Mucosa of descending colon (tissue), 3 donors: Measurements from ENCODE around the gene RGS6. TPM values are rescaled to one million over a fixed set of nuclear protein-coding genes. Genes with fewer than 3 reads are reported as not detected.

Experiments used
- ATAC-seq: fragments of 200-7000 bp; cut with Tn5 transposase; one replicate; pipeline ENCODE4 v1.9.1; 2020; ENCODE audit warnings: mild to moderate bottlenecking, moderate library complexity
- DNase-seq, 3 donors: peaks; one replicate each; pipeline ENCODE4 v3.0.0-alpha.2; 2020
- H3K36me3 ChIP-seq: fragments of 200-600 bp; one replicate; pipeline ENCODE4 v1.8.0; 2021; ENCODE audit warnings: low read depth, mild to moderate bottlenecking
- H3K4me1 ChIP-seq: fragments of 200-600 bp; one replicate; pipeline ENCODE4 v1.8.0; 2021; ENCODE audit warnings: low read depth, mild to moderate bottlenecking
- H3K4me3 ChIP-seq: fragments of 200-600 bp; one replicate; pipeline ENCODE4 v1.8.0; 2021; ENCODE audit warnings: mild to moderate bottlenecking
- H3K9me3 ChIP-seq: fragments of 200-600 bp; one replicate; pipeline ENCODE4 v1.8.0; 2021; ENCODE audit warnings: mild to moderate bottlenecking
- intact Hi-C, 2 donors: fragments of 100-400 bp; cut with DNase I in 1 of 2; cut with micrococcal nuclease in 1 of 2; formaldehyde crosslinking; loops; one replicate each; pipeline versions ENCODE4 v1.11.0 to v1.11.1; 2022; cut with DNase I, micrococcal nuclease
- total RNA-seq, 3 donors: library from RNA; stranded (reverse); fragmentation: NEBNext Ultra II Directional in 2 of 3; extraction: Animal tissue kit (Norgen Biotek cat#: 25700) in 2 of 3; gene quantifications; one replicate each; pipeline versions ENCODE4 v1.2.1 to v1.2.4, GENCODE V29; 2021 to 2023
- TF ChIP-seq, protein P1 (sequence below): fragments of 200-600 bp; IDR thresholded peaks from one replicate; pipeline ENCODE4 v1.8.0; 2022; ENCODE audit warnings: antibody characterized with exemption, mild to moderate bottlenecking
- donor health status: DM: no; HTN: no; CAD: no; lungs with moderate emphysema.
- donor health status: DM: no; HTN: no; CAD: no.
- donor health status: DM: no; HTN: yes; CAD: no.

Gene RGS6
- total RNA-seq, 3 donors from 2014 or later, result 0.66 to 2.5 (median 0.94) TPM

DNA sequence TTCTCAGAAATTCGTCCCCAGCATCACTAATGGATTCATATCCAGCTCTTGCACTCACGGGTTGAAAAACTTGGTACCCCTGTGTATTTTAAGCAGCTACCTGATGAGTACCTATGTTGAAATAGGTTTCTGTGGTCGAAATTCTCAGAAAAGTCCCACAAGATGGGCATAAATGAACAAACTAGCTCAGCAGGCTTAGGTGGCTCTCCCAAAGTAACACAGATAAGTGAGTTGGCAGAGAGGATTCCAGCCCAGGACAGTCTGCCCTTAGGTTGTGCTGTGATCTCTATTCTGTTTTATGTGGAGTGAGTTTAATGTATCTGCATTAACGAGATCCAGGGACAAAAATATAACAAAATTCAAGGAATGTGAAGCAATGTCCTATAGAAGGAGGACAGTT is 92.3 kb downstream of the RGS6 start:
- DNase-seq, result no peak
- Histone ChIP-seq H3K4me1 (no peaks in the 10 kb centered on the region), H3K4me3 (no peak overlapping the region), H3K9me3 (no peaks in the 10 kb centered on the region), H3K36me3 (no peaks in the 10 kb centered on the region)
- TF ChIP-seq, protein P1, sequence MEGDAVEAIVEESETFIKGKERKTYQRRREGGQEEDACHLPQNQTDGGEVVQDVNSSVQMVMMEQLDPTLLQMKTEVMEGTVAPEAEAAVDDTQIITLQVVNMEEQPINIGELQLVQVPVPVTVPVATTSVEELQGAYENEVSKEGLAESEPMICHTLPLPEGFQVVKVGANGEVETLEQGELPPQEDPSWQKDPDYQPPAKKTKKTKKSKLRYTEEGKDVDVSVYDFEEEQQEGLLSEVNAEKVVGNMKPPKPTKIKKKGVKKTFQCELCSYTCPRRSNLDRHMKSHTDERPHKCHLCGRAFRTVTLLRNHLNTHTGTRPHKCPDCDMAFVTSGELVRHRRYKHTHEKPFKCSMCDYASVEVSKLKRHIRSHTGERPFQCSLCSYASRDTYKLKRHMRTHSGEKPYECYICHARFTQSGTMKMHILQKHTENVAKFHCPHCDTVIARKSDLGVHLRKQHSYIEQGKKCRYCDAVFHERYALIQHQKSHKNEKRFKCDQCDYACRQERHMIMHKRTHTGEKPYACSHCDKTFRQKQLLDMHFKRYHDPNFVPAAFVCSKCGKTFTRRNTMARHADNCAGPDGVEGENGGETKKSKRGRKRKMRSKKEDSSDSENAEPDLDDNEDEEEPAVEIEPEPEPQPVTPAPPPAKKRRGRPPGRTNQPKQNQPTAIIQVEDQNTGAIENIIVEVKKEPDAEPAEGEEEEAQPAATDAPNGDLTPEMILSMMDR, result no peak
- intact Hi-C loops, result no loop called here
- no peak for ATAC-seq

DNA sequence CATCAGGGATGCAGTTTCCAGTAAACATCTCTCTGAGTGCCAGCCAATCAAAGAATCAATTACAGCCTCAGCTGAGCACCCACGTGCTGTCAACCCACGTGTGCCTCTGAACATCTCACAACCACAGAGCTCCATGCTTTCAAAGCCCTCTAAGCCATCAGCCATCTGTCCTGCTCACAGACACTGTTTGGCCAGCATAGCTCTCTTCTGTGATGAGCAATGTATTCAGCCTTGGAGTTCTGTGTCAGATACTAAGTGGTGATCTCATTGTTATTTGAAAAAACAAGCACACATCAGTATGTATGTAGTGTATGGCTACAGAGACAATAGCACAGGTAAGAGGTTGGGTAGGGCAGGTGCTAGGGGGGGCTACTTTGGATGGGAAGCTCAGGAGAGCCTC is 94.3 kb downstream of the RGS6 start:
- DNase-seq (no peak), ATAC-seq (no peak)
- Histone ChIP-seq H3K9me3 (no peaks in the 10 kb centered on the region), H3K4me3 (no peak overlapping the region), H3K36me3 (no peaks in the 10 kb centered on the region), H3K4me1 (no peaks in the 10 kb centered on the region)
- intact Hi-C loops, result no loop called here
- TF ChIP-seq, protein P1, result no peak

DNA sequence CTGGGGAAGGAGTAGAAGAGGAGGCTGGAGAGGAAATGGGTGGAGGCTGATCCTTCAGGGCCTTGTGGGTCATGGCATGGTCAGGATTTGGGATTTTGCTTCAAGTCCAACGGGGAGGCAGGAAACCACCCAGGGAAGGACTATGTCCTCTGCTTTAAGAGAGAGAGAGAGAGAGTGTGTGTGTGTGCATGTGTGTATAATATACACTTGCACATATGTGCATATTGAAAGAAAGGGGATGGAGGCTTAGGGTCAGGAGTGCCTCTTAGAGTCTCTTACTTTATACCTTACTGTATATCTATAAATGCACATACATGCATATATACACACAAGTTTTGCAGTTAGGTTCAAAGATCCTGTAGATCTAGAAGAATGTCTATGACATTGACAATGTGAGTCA is 94.8 kb downstream of the RGS6 start:
- Histone ChIP-seq H3K4me3 (no peak overlapping the region), H3K9me3 (no peaks in the 10 kb centered on the region), H3K36me3 (no peaks in the 10 kb centered on the region), H3K4me1 (no peaks in the 10 kb centered on the region)
- no peak for DNase-seq
- TF ChIP-seq, protein P1, result no peak
- ATAC-seq, result no peak
- intact Hi-C loops, result no loop called here

DNA sequence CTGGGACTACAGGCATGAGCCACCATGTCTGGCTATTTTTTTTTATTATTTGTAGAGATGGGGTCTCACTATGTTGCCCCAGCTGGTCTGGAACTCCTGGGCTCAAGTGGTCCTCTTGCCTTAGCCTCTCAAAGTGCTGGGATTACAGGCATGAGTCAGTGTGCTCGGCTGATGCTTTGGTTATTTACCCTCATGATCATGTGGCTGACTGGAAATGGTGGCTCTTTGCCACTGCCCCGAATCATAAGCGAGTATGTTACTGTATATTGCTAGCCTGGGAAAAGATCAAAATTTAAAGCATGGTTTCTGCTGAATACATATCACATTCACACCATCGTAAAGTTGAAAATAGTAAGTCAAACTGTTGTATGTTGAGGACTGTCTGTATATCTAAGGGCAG is 101.1 kb downstream of the RGS6 start:
- Histone ChIP-seq H3K4me1 (no peaks in the 10 kb centered on the region), H3K9me3 (no peaks in the 10 kb centered on the region), H3K36me3 (no peaks in the 10 kb centered on the region), H3K4me3 (no peak overlapping the region)
- no peak for ATAC-seq
- intact Hi-C loops, result no loop called here
- DNase-seq, result no peak
- TF ChIP-seq, protein P1, result no peak

DNA sequence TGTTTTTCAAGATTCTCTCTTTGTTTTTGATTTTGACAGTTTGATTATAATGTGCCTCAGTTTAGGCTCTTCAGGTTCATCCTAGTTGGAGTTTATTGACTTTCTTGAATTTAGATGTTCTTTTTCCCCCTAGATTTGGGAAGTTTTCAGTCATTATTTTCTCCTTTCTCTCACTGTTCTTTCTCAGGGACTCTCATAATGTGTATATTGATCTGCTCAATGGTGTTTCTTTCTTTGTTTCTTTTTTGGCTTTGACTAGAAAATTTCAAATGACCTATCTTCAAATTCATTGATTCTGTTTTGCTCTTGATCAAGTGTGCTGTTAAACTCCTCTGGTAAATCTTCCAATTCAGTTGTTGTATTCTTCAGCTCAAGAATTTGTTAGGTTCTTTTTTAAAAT is 108.3 kb downstream of the RGS6 start:
- Histone ChIP-seq H3K9me3 (peaks cover 4% of the 10 kb centered on the region), H3K4me3 (no peak overlapping the region), H3K4me1 (no peaks in the 10 kb centered on the region), H3K36me3 (no peaks in the 10 kb centered on the region)
- ATAC-seq (no peak), DNase-seq (no peak)
- intact Hi-C loops, result no loop called here
- TF ChIP-seq, protein P1, result no peak

DNA sequence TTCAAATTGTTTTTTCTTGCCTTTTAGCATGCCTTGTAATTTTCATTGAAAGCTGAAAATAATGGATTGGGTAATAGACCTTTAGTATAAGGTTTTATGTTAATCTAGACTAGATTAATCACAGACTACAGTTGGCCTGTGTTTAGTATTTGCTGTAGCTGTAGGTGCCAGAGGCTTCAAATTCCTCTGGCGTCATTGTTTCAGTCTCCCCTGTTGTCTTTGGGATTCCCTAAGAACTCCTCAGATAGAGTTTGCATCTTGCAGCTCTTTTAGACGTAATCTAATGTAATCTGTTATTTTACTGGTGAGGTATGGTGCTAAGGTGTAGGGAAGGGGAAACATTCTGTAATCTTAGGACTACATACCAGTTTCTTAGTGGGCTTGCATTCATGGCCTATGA is 113.0 kb downstream of the RGS6 start:
- TF ChIP-seq, protein P1, result no peak
- DNase-seq (no peak), ATAC-seq (no peak)
- Histone ChIP-seq H3K9me3 (peaks cover 4% of the 10 kb centered on the region), H3K36me3 (no peaks in the 10 kb centered on the region), H3K4me1 (no peaks in the 10 kb centered on the region), H3K4me3 (no peak overlapping the region)
- intact Hi-C loops, result no loop called here
